ENCODE data around the gene ZFAND3. TPM values are rescaled to one million over a fixed set of nuclear protein-coding genes. Genes with fewer than 3 reads are reported as not detected.

The ZFAND3 gene
- total RNA-seq, 1 donor from 2014 or later: 83.5 TPM

GRCh38 chr6:38150681-38151296 is 331.3 kb downstream of the ZFAND3 start:
- intact Hi-C loops (cut with micrococcal nuclease): no loop called here
- ATAC-seq: no peak
- no peak for DNase-seq

DNA sequence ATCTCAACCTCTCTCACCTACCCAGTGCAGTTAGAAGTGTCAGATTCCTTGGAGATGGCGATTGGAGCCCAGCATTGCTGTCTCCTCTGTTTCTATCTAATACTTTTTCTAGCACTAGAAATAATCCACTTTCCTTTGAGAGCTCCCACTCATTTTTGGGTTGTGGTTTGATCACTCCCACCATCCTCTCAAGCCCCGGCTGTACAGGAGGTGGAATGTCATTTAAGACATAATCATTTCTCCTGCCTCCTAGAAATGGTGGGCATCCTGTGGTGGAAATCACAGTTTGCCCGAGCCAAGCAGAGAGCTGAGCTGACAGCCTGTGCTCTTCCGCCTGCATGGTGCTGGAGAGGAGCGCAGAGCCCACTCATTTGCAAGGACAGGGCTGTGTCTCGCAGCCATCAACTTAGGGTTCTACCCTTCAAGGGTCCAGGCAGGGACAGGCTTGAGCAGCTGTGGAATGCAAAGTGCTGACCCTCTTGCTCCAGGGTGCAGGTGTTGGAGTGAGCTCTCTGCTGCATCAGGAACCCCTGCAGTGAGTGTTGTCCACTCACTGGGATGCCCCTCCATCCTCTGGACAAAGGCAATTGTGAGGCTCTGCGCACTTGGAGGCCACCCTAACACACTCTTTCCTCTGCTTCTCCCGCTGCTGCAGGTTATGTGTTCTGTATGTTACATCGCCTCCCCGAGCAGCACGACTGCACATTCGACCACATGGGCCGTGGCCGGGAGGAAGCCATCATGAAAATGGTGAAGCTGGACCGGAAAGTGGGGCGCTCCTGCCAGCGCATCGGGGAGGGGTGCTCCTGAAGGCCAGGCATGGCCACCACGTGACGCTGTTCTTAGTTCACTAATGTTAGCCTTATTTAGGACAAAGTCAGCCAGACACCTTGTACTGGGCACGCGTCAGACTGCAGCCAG is 332.3 kb downstream of the ZFAND3 start:
- DNase-seq: no peak
- intact Hi-C loops (cut with micrococcal nuclease): no loop called here

GRCh38 chr6:38152620-38153019 is 333.1 kb downstream of the ZFAND3 start:
- DNase-seq (no peak), ATAC-seq (no peak)
- intact Hi-C loops (cut with micrococcal nuclease): no loop called here

More for the DNA sequence above, 332.3 kb downstream of the ZFAND3 start:
- ATAC-seq: no peak

DNA sequence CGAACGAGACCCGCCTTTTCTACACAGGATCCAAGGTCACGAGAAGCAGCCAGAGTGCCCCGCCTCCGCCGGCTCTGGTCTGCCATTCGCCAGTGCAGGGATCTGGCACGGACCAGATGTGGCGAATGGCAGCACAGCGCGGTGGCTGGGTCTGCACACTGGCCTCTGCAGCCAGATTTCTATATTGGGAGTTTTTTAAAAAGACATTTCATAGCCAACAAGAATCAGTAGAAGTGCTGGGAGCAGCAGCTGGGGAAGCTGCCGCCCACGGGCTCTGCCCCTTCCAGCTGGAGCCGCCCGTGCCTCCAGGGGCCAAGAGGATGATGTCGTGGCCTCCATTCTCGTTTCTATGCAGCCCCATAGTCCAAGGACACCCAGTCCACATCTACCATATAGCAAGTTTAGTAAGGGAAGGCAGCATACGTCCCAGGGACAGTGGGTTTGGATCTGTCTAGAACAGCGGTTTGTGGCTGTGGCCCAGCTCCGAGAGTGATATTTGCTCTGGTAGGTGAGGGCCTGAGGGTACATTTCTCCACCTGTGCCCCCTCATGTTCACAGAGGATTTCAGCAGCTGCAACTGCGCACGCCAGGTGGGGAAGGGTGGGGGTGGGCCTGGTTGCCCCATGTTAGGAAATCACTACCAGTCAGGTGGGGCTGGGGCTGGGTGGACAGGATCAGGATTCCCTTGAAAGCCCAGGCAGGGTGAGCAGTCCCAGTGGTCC is 333.7 kb downstream of the ZFAND3 start:
- DNase-seq (no peak), ATAC-seq (no peak)
- intact Hi-C loops (cut with micrococcal nuclease): no loop called here

GRCh38 chr6:38153798-38154345 is 334.3 kb downstream of the ZFAND3 start:
- intact Hi-C loops (cut with micrococcal nuclease): no loop called here
- no peak for ATAC-seq
- no peak for DNase-seq

- intact Hi-C loops (cut with micrococcal nuclease): no loop called here
- ATAC-seq (no peak), DNase-seq (no peak)
Observed at GRCh38 chr6:38154731-38155130, 335.2 kb downstream of the ZFAND3 start.

DNA sequence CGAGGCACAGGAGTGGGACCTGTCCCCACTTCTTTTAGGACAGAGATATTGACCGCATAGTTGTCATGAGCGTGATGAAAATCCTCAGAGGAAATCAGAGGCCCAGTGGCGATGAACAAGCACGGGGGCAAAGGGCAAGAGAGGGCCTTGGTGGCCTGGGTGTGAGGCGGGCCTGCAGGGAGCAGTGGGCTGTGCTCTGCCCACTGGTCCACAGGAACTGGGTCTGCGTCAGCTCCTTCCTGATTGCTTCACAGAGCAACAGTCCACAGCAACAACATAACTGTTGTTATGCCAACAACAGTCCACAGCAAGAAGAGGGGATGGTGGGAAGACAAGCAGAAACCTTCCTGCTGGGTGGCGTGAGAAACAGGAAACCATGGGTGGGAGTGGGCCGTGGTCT is 335.6 kb downstream of the ZFAND3 start:
- ATAC-seq (peak; percentile 20), DNase-seq (no peak)
- intact Hi-C loops (cut with micrococcal nuclease): no loop called here

- no peak for DNase-seq
- intact Hi-C loops (cut with micrococcal nuclease): no loop called here
- no peak for ATAC-seq
Observed at GRCh38 chr6:38155621-38156204, 336.2 kb downstream of the ZFAND3 start.

GRCh38 chr6:38156818-38157565 is 337.5 kb downstream of the ZFAND3 start:
- intact Hi-C loops (cut with micrococcal nuclease): no loop called here
- no peak for DNase-seq
- ATAC-seq: no peak

DNA sequence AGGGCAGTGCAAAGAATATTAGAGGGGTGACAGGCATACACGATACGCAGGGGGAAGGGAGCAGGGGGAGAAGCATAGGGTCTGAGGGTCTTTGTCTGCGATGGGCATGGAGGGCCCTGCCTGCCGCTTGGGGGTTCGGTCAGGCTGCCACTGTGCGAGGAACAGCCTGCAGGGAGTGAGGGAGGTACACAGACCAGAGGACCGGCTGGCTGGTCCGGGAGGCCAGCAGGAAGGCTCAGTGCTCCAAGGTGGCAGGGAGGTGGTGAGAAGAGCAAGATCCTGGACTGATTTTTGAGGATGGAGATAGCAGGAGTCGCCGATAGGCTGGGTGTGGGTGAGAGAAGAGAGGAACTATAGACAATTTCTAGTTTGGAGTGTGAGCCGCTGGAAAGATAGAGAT is 338.4 kb downstream of the ZFAND3 start:
- ATAC-seq (no peak), DNase-seq (no peak)
- intact Hi-C loops (cut with micrococcal nuclease): no loop called here

- intact Hi-C loops (cut with micrococcal nuclease): no loop called here
- ATAC-seq: no peak
- DNase-seq: no peak
Observed at GRCh38 chr6:38158762-38159350, 339.3 kb downstream of the ZFAND3 start.

- DNase-seq: no peak
- intact Hi-C loops (cut with micrococcal nuclease): no loop called here
- no peak for ATAC-seq
Observed at GRCh38 chr6:38159596-38159995, 340.1 kb downstream of the ZFAND3 start.

GRCh38 chr6:38160831-38161230 is 341.3 kb downstream of the ZFAND3 start:
- ATAC-seq (no peak), DNase-seq (no peak)
- intact Hi-C loops (cut with micrococcal nuclease): no loop called here

- ATAC-seq (no peak), DNase-seq (no peak)
- intact Hi-C loops (cut with micrococcal nuclease): no loop called here
Observed at GRCh38 chr6:38161331-38161730, 341.8 kb downstream of the ZFAND3 start.

DNA sequence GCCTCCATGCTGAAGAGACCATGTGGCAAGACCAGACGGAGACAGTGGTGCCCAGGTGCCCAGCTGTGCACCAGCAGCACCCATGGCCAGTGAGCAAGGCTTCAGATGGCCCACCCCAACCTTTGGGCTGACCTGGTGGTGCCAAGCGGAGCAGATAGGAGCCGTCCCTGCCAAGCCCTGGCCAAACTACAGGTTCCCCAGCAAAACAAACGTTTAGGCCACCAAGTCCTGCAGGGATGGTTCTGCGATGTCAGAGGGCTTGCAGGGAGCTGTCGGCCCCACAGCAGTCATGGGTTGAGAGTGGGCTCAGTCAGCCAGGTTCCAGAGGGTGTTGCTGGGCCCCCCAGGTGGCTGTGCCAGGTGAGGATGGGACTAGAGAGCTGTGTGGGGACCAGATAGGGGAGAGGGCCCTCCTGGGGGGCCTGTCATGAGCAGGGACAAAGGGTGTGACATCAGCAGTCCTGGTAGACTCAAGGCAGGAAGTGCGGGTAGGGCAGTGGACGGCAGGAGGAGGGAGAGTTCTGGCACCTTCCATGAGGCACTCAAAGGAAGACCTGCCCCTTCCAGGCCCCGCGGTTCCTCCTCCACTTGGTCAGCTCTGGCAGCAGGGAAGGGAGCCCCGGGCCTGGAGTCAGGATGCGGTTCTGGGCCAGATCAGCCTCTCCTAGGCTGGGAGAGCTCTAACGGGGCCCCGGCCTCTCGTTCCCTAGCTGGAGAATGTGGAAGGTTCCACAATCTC is 342.4 kb downstream of the ZFAND3 start:
- ATAC-seq: no peak
- intact Hi-C loops (cut with micrococcal nuclease): no loop called here
- DNase-seq: no peak

GRCh38 chr6:38162493-38163185 is 343.1 kb downstream of the ZFAND3 start:
- DNase-seq: no peak
- intact Hi-C loops (cut with micrococcal nuclease): no loop called here
- ATAC-seq: no peak

Data from left ventricle myocardium superior (tissue), 1 donor.